Ovary (tissue), 9 donors: ENCODE results near the gene ZNF592. TPM values are rescaled to one million over a fixed set of nuclear protein-coding genes. Genes with fewer than 3 reads are reported as not detected.

Experiments used
- DNase-seq, 5 donors: peaks; one replicate each; pipeline ENCODE4 v3.0.0-alpha.2; 2019 to 2020
- H3K27ac ChIP-seq, 2 donors: fragments of 200-600 bp; one replicate each; pipeline versions ENCODE4 v1.5.1 to v1.8.0; 2019 to 2022
- H3K27me3 ChIP-seq: fragments of 200-600 bp; one replicate; pipeline ENCODE4 v1.8.0; 2022
- H3K36me3 ChIP-seq: fragments of 200-600 bp; sonication (generic); one replicate; pipeline ENCODE4 v1.5.1; 2019
- H3K4me1 ChIP-seq: one replicate; pipeline ENCODE4 v1.8.1; 2013; ENCODE audit warnings: mild to moderate bottlenecking, moderate library complexity; ENCODE audit not compliant: insufficient read depth
- H3K4me3 ChIP-seq: fragments of 200-600 bp; sonication (generic); one replicate; pipeline ENCODE4 v1.5.1; 2017
- H3K9me3 ChIP-seq, 2 donors: fragments of 200-600 bp in 1 of 2; sonication (generic) in 1 of 2; one replicate each; pipeline versions ENCODE4 v1.5.1 to v1.8.1; 2013 to 2019; ENCODE audit warnings: mild to moderate bottlenecking in 1 of 2, moderate library complexity in 1 of 2
- CTCF ChIP-seq, 3 donors: fragments of 450-650 bp in 2 of 3; fragments of 200-600 bp in 1 of 3; IDR thresholded peaks; one replicate each; pipeline versions ENCODE4 v1.5.1 to v1.8.0; 2016 to 2022; ENCODE audit warnings: antibody characterized with exemption in 3 of 3, mild to moderate bottlenecking in 1 of 3
- EP300 ChIP-seq: sonication (generic); formaldehyde crosslinking; IDR thresholded peaks from one replicate; pipeline ENCODE4 v1.6.1; 2017; ENCODE audit warnings: antibody characterized with exemption
- POLR2A ChIP-seq: fragments of 450-650 bp; IDR thresholded peaks from one replicate; pipeline ENCODE4 v1.6.1; 2017; ENCODE audit warnings: antibody characterized with exemption, mild to moderate bottlenecking, moderate library complexity
- WGBS, 3 donors: extraction: QIAGEN DNeasy Blood & Tissue Kit in 1 of 3; methylation state at CpG; one replicate each; pipeline versions ENCODE4 v1.1.5 to v1.1.7; 2013 to 2017; 5-methylcytosine and 5-hydroxymethylcytosine counted together
- intact Hi-C, 4 donors: fragments of 100-400 bp; cut with DNase I; formaldehyde crosslinking; loops; one replicate each; pipeline versions ENCODE4 v1.11.0 to v1.15.1; 2022 to 2023
- polyA plus RNA-seq, 2 donors: library from polyadenylated mRNA; stranded (reverse); fragments of 200-250 nt in 1 of 2; fragments of 350-450 nt in 1 of 2; fragmentation: Illumina TruSeq in 1 of 2; extraction: RNeasy Lipid Tissue Mini Kit (QIAGEN cat#74804) in 1 of 2; gene quantifications; one replicate each; pipeline ENCODE4 v1.2.3, GENCODE V29; 2013 to 2014
- total RNA-seq, 7 donors: library from RNA; depleted of rRNA in 2 of 7; stranded (reverse); fragments of >200 nt in 2 of 7; fragmentation: NEBNext Ultra II Directional in 3 of 7; extraction: Animal tissue kit (Norgen Biotek cat#: 25700) in 3 of 7; gene quantifications; one replicate each; pipeline versions ENCODE4 v1.1.0 to v1.2.4, GENCODE V29; 2016 to 2023
- donor health status: DM: no; HTN: no; CAD: no; lungs with moderate emphysema.
- donor health status: DM: no; HTN: no; CAD: no.
- donor health status: Bipolar disorder and iron deficiency.
- donor health status: DM: yes; HTN: yes; CAD: no.
- donor health status: DM: no; HTN: no; CAD: no.
- donor health status: DM: yes; HTN: yes; CAD: no.

The ZNF592 gene
- total and polyA plus RNA-seq, 9 donors = 10.9 to 37.3 (median 23.7) TPM

- DNase-seq = no peak
- no peak overlapping the region for H3K4me3 ChIP-seq
- no peaks in the 10 kb centered on the region for H3K4me1 ChIP-seq
- intact Hi-C loops = loop anchor here in 2 of 4 donors (10.0 kb wide), 2 partner anchors 56 to 66 kb away; partner anchors contain the start of gene ZNF592 (in 1 of the 2)
- H3K9me3 ChIP-seq = no peaks in the 10 kb centered on the region
- no peaks in the 10 kb centered on the region for H3K36me3 ChIP-seq
- TF ChIP-seq EP300 (no peak), POLR2A (no peak), CTCF (IDR thresholded peaks at IDR 0.05) (no peak)
- H3K27ac ChIP-seq = no peak overlapping the region
- 79 to 97% (median 87%) methylated on average over 4 of the region's 4 CpGs for WGBS, 3 donors
- H3K27me3 ChIP-seq = no peaks in the 10 kb centered on the region
These were observed 62.8 kb downstream of the ZNF592 start for GRCh38 chr15:84811151-84811550.

- H3K4me1 ChIP-seq = no peaks in the 10 kb centered on the region
- TF ChIP-seq CTCF (IDR thresholded peaks at IDR 0.05) = no peak
- H3K36me3 ChIP-seq = no peaks in the 10 kb centered on the region
- no peaks in the 10 kb centered on the region for H3K9me3 ChIP-seq
- DNase-seq = no peak
- no peak overlapping the region for H3K4me3 ChIP-seq
- intact Hi-C loops = loop anchor here in 2 of 4 donors (10.0 kb wide), 2 partner anchors 57 to 67 kb away; partner anchors contain the start of gene ZNF592 (in 1 of the 2)
- H3K27me3 ChIP-seq = no peaks in the 10 kb centered on the region
- H3K27ac ChIP-seq = no peak overlapping the region
These were observed 63.4 kb downstream of the ZNF592 start for GRCh38 chr15:84811828-84812227.

- H3K36me3 ChIP-seq = no peaks in the 10 kb centered on the region
- TF ChIP-seq CTCF (IDR thresholded peaks at IDR 0.05) = no peak
- TF ChIP-seq POLR2A = no peak
- TF ChIP-seq EP300 = no peak
- peaks cover 5% of the 10 kb centered on the region for H3K4me1 ChIP-seq
- H3K27ac ChIP-seq = no peak overlapping the region
- 95 to 98% (median 97%) methylated on average over 2 of the region's 2 CpGs for WGBS, 3 donors
- no peaks in the 10 kb centered on the region for H3K27me3 ChIP-seq
- H3K9me3 ChIP-seq = no peaks in the 10 kb centered on the region
- DNase-seq = no peak
- intact Hi-C loops = loop anchor here in 2 of 4 donors (10.0 kb wide), 2 partner anchors 58 to 68 kb away; partner anchors contain the start of gene ZNF592 (in 1 of the 2)
- no peak overlapping the region for H3K4me3 ChIP-seq
These were observed 64.5 kb downstream of the ZNF592 start for GRCh38 chr15:84812842-84813241.

- Histone ChIP-seq H3K27ac (no peak overlapping the region), H3K27me3 (no peaks in the 10 kb centered on the region), H3K9me3 (no peaks in the 10 kb centered on the region), H3K4me1 (peaks cover 5% of the 10 kb centered on the region), H3K4me3 (no peak overlapping the region), H3K36me3 (no peaks in the 10 kb centered on the region)
- DNase-seq = no peak
- no peak for TF ChIP-seq CTCF (IDR thresholded peaks at IDR 0.05)
- TF ChIP-seq POLR2A = no peak
- TF ChIP-seq EP300 = no peak
- intact Hi-C loops = loop anchor here in 2 of 4 donors (10.0 kb wide), 2 partner anchors 59 to 69 kb away; partner anchors contain the start of gene ZNF592 (in 1 of the 2)
- WGBS, 3 donors = 93 to 100% (median 95%) methylated on average over 1 of the region's 1 CpG
These were observed 65.0 kb downstream of the ZNF592 start for GRCh38 chr15:84813435-84813834.
